Transverse colon (tissue), 4 donors: Measurements from ENCODE around the gene APOL4. TPM values are rescaled to one million over a fixed set of nuclear protein-coding genes. Genes with fewer than 3 reads are reported as not detected.
"Not testable (repeated sequence)": the region's sequence is repeated elsewhere in the genome, so short reads cannot be mapped to it uniquely, and the experiment has no call there.

Experiments
- DNase-seq: peaks from one replicate; pipeline ENCODE4 v3.0.0-alpha.2; 2019
- H3K27ac ChIP-seq, 4 donors: fragments of 200-600 bp; sonication (generic); 2 replicates each; pipeline ENCODE4 v1.5.1; 2016 to 2018; ENCODE audit warnings: inconsistent platforms in 4 of 4
- H3K27me3 ChIP-seq: fragments of 200-600 bp; sonication (generic); 2 replicates; pipeline ENCODE4 v1.5.1; 2017; ENCODE audit warnings: inconsistent platforms
- H3K36me3 ChIP-seq, 4 donors: fragments of 200-600 bp; sonication (generic); 2 replicates each; pipeline ENCODE4 v1.5.1; 2017 to 2019; ENCODE audit warnings: inconsistent platforms in 4 of 4
- H3K4me1 ChIP-seq, 4 donors: fragments of 200-600 bp; sonication (generic); 2 replicates each; pipeline ENCODE4 v1.5.1; 2017 to 2020; ENCODE audit warnings: inconsistent platforms in 4 of 4
- H3K4me3 ChIP-seq, 4 donors: fragments of 200-600 bp; sonication (generic); 1 replicate in 1 of 4; 2 replicates in 3 of 4; pipeline versions ENCODE4 v1.5.1 to v1.6.1; 2017 to 2019; ENCODE audit warnings: inconsistent platforms in 4 of 4
- H3K9me3 ChIP-seq, 2 donors: fragments of 200-600 bp; sonication (generic); 2 replicates each; pipeline ENCODE4 v1.5.1; 2017 to 2019; ENCODE audit warnings: inconsistent platforms in 2 of 2
- CTCF ChIP-seq, 5 experiments: fragments of 200-600 bp in 3 of 5; fragments of 450-650 bp in 2 of 5; sonication (generic) in 3 of 5; IDR thresholded peaks; 1 replicate in 2 of 5; 2 replicates in 3 of 5; pipeline ENCODE4 v1.5.1; 2016 to 2017; ENCODE audit warnings: antibody characterized with exemption in 5 of 5, inconsistent platforms in 3 of 5, mild to moderate bottlenecking in 2 of 5, moderate library complexity in 1 of 5
- EP300 ChIP-seq: sonication (generic); formaldehyde crosslinking; IDR thresholded peaks from one replicate; pipeline ENCODE4 v1.6.1; 2017; ENCODE audit warnings: antibody characterized with exemption, low read depth
- POLR2A ChIP-seq: fragments of 450-650 bp; IDR thresholded peaks from one replicate; pipeline ENCODE4 v1.6.1; 2016; ENCODE audit warnings: antibody characterized with exemption, mild to moderate bottlenecking, moderate library complexity
- POLR2AphosphoS5 ChIP-seq, 3 donors: sonication (generic); formaldehyde crosslinking; IDR thresholded peaks; one replicate each; pipeline ENCODE4 v1.6.1; 2016; ENCODE audit warnings: antibody characterized with exemption in 3 of 3
- WGBS, 2 donors: methylation state at CpG; one replicate each; pipeline ENCODE4 v1.1.5; 2018; ENCODE audit warnings: low coverage in 1 of 2; 5-methylcytosine and 5-hydroxymethylcytosine counted together
- in situ Hi-C, 4 donors: fragments of 200-750 bp; cut with MboI; loops; one replicate each; pipeline versions ENCODE4 v1.15.0 to v1.15.1; 2017; ENCODE audit warnings: low sequenced_read_pairs in 3 of 4, low pct_ligation_motif_present in 1 of 4, low pct_unique_long_range_greater_than_20kb in 1 of 4
- intact Hi-C: fragments of 100-400 bp; cut with DNase I; formaldehyde crosslinking; loops from one replicate; pipeline ENCODE4 v1.15.1; 2023; ENCODE audit warnings: low total_unique reads
- total RNA-seq, 4 donors: library from RNA; depleted of rRNA; stranded (reverse); fragments of >200 nt; gene quantifications; one replicate each; pipeline ENCODE4 v1.1.0, GENCODE V29; 2016

The APOL4 gene
- total RNA-seq = 1 to 10 TPM in 2 of 4 donors, under 1 TPM in 1, not detected in 1; 0.16 to 9.0 (median 1.8) TPM

- no peaks in the 10 kb centered on the region for H3K9me3 ChIP-seq
- WGBS, 2 donors = 22% methylated on average over 9 of the region's 13 CpGs; no CpG with 5 or more reads in 1 of the 2 donors
- TF ChIP-seq POLR2AphosphoS5 (IDR thresholded peaks at IDR 0.05) = peak in 1 of 3 donors; percentile 32
- TF ChIP-seq CTCF (IDR thresholded peaks at IDR 0.05) = no peak
- TF ChIP-seq POLR2A = peak; percentile 12
- peak; percentile 66 for DNase-seq
- H3K4me3 ChIP-seq = no peak within 1 kb of the TSS
- in situ Hi-C loops (no loop called here), intact Hi-C loops (loop anchor here (5.0 kb wide), 1 partner anchor 241 kb away; no protein-coding TSS in a partner anchor)
- peaks cover 0 to 26% (median 11%) of the 10 kb centered on the region in 4 donors for H3K4me1 ChIP-seq
- no peaks in the 10 kb centered on the region for H3K27me3 ChIP-seq
- no peaks in the 10 kb centered on the region for H3K36me3 ChIP-seq
- H3K27ac ChIP-seq = peak within 1 kb of the TSS in 2 of 4 donors; percentile 34 to 46
These were observed at the start of gene APOL4 for GRCh38 chr22:36201630-36202319. Gene APOL4 (minus strand): TSS chr22:36201809. CDS start chr22:36201734, 75 bp downstream.

GRCh38 chr22:36250292-36250960 is 48.8 kb upstream of the APOL4 start:
- H3K4me3 ChIP-seq, in situ Hi-C loops, H3K27me3 ChIP-seq, H3K36me3 ChIP-seq, intact Hi-C loops, H3K9me3 ChIP-seq, H3K27ac ChIP-seq, DNase-seq: not testable (repeated sequence)
- WGBS, 2 donors = 79 to 88% methylated on average over 10 to 24 of the region's 24 CpGs
- peaks cover 11 to 28% (median 22%) of the 10 kb centered on the region in 4 donors for H3K4me1 ChIP-seq

GRCh38 chr22:36249160-36249559 is 47.6 kb upstream of the APOL4 start:
- intact Hi-C loops = no loop called here
- in situ Hi-C loops = no loop called here
- 89 to 99% methylated on average over 2 of the region's 2 CpGs for WGBS, 2 donors
- Histone ChIP-seq H3K4me1 (peaks cover 8 to 21% (median 14%) of the 10 kb centered on the region in 4 donors), H3K9me3 (no peaks in the 10 kb centered on the region), H3K4me3 (no peak overlapping the region), H3K36me3 (no peaks in the 10 kb centered on the region), H3K27me3 (no peaks in the 10 kb centered on the region), H3K27ac (no peak overlapping the region)
- TF ChIP-seq POLR2AphosphoS5 (IDR thresholded peaks at IDR 0.05) (no peak), CTCF (IDR thresholded peaks at IDR 0.05) (no peak)
- DNase-seq = no peak

- Histone ChIP-seq H3K27me3 (no peaks in the 10 kb centered on the region), H3K9me3 (no peaks in the 10 kb centered on the region), H3K4me3 (no peak overlapping the region), H3K36me3 (no peaks in the 10 kb centered on the region), H3K27ac (no peak overlapping the region), H3K4me1 (peaks cover under 1 to 11% (median 7%) of the 10 kb centered on the region in 4 donors)
- in situ Hi-C loops = no loop called here
- intact Hi-C loops = no loop called here
- no peak for DNase-seq
- TF ChIP-seq EP300 (no peak), CTCF (IDR thresholded peaks at IDR 0.05) (no peak), POLR2A (no peak), POLR2AphosphoS5 (IDR thresholded peaks at IDR 0.05) (no peak)
- 65 to 69% methylated on average over 2 to 5 of the region's 5 CpGs for WGBS, 2 donors
These were observed 46.3 kb upstream of the APOL4 start for GRCh38 chr22:36247955-36248354.
